Measurements from ENCODE around the gene KRT16.

- TF ChIP-seq CTCF (conservative IDR thresholded peaks at IDR 0.05; ENCODE audit: low read depth, low read length) (no peak), EZH2phosphoT487 (IDR thresholded peaks at IDR 0.05; ENCODE audit: borderline replicate concordance, low read length) (no peak), EZH2 (IDR thresholded peaks at IDR 0.05; ENCODE audit: low read length, unreplicated experiment) (no peak)
Observed at GRCh38 chr17:41642252-41643156, 29.9 kb upstream of the KRT16 start.
